NT2/D1 (cell line): ENCODE data around the gene LMOD3.
A peak's percentile ranks its signal among the peaks of the same experiment; 100 is the strongest.

ENCODE experiments used
- DNase-seq: peaks from one replicate; pipeline ENCODE4 v3.0.0-alpha.2; 2011; ENCODE audit warnings: low read depth, low spot score
- H3K27me3 ChIP-seq: 2 replicates; pipeline ENCODE4 v1.6.0; 2011; ENCODE audit warnings: mild to moderate bottlenecking; ENCODE audit not compliant: insufficient read length, insufficient read depth
- H3K36me3 ChIP-seq: 2 replicates; pipeline ENCODE4 v1.6.1; 2011; ENCODE audit warnings: mild to moderate bottlenecking, low read length, mixed read lengths; ENCODE audit not compliant: insufficient read depth, insufficient read length
- H3K4me1 ChIP-seq: 2 replicates; pipeline ENCODE4 v1.5.1; 2011; ENCODE audit not compliant: insufficient read depth, insufficient read length
- H3K4me3 ChIP-seq: 2 replicates; pipeline ENCODE4 v1.5.1; 2011; ENCODE audit warnings: low read depth; ENCODE audit not compliant: insufficient read length
- H3K9ac ChIP-seq: 2 replicates; pipeline ENCODE4 v1.6.0; 2011; ENCODE audit warnings: low read depth; ENCODE audit not compliant: insufficient read length
- H3K9me3 ChIP-seq: 2 replicates; pipeline ENCODE4 v1.5.1; 2011; ENCODE audit warnings: mild to moderate bottlenecking, low read length; ENCODE audit not compliant: insufficient read depth
- SUZ12 ChIP-seq: IDR thresholded peaks from 2 replicates; pipeline ENCODE4 v1.6.1; 2011; ENCODE audit not compliant: insufficient read length, insufficient read depth; ENCODE audit errors: extremely low read depth
- YY1 ChIP-seq: IDR thresholded peaks from 2 replicates; pipeline ENCODE4 v1.6.1; 2011; ENCODE audit not compliant: insufficient read length, insufficient read depth
- ZNF274 ChIP-seq: IDR thresholded peaks from 2 replicates; pipeline ENCODE4 v1.6.1; 2011; ENCODE audit warnings: mild to moderate bottlenecking, low read depth, low read length

LMOD3 gene

DNA sequence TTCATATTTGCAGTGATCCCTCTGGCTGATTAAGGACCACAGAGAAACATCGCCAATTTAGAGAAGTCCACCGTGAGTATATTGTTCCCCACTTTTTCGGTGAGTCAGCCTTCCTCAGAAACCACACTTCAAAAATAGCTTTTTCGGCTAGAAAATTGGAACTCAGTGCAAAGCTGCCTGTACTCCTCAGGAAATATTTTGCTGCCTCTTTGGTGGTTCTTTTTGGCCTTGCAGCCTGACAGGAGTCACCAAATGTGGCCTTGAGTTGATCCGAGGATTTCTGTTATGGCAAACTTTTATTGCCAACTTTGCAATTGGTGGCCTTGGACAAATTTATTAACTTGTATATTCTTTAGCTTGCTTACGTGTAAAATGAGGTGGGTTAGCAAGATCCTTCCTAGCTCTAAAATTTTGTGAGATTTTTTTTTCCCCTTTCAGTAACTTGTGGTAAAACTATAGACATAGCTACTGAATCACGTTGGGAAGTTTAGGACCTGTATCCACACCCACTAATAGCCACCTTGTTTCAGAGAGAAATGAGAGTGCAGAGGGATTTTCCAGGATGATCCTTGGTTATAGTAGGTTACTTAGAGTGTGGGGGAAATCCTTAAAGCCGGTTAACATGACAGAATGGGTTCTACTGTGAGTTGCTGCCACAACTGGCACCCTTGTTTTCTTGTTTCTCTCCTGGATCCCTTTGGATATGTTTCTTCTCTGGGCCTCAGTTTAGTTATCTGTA lies 27.8 kb downstream of the LMOD3 start:
- TF ChIP-seq ZNF274 (no peak), YY1 (no peak), SUZ12 (no peak)
- peaks cover 8% of the 10 kb centered on the region for H3K36me3 ChIP-seq
- H3K4me3 ChIP-seq, result no peak overlapping the region
- DNase-seq, result no peak
- H3K27me3 ChIP-seq, result no peaks in the 10 kb centered on the region
- no peak overlapping the region for H3K9ac ChIP-seq
- no peaks in the 10 kb centered on the region for H3K4me1 ChIP-seq
- H3K9me3 ChIP-seq, result no peaks in the 10 kb centered on the region

DNA sequence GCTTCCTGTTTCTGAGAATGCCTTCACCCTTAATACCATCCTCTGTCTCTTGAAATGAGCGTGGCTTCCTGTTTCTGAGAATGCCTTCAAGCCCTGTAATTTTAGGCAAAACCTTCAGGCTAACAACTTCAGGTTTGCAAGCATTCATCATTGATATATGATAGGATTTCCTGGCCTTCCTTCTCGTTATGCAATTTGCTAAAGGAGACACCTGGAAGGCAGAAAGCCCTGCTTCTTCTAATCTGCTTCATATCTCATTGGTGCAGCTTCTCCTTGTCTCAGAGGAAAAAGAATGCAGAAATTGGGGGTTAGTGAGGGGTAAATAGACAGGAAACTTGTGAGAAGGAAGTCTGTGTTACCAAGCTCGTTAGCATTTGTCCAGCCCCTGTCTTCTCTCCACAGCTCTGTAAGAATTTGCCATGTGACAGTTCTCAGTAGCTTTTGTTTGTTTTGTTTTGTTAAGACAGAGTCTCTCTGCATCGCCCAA lies 30.3 kb downstream of the LMOD3 start:
- DNase-seq, result no peak
- no peak overlapping the region for H3K4me3 ChIP-seq
- TF ChIP-seq SUZ12, result no peak
- no peak for TF ChIP-seq YY1
- TF ChIP-seq ZNF274, result no peak
- H3K4me1 ChIP-seq, result no peaks in the 10 kb centered on the region
- no peaks in the 10 kb centered on the region for H3K27me3 ChIP-seq
- H3K9ac ChIP-seq, result no peak overlapping the region
- no peaks in the 10 kb centered on the region for H3K9me3 ChIP-seq
- H3K36me3 ChIP-seq, result peaks cover 7% of the 10 kb centered on the region

DNA sequence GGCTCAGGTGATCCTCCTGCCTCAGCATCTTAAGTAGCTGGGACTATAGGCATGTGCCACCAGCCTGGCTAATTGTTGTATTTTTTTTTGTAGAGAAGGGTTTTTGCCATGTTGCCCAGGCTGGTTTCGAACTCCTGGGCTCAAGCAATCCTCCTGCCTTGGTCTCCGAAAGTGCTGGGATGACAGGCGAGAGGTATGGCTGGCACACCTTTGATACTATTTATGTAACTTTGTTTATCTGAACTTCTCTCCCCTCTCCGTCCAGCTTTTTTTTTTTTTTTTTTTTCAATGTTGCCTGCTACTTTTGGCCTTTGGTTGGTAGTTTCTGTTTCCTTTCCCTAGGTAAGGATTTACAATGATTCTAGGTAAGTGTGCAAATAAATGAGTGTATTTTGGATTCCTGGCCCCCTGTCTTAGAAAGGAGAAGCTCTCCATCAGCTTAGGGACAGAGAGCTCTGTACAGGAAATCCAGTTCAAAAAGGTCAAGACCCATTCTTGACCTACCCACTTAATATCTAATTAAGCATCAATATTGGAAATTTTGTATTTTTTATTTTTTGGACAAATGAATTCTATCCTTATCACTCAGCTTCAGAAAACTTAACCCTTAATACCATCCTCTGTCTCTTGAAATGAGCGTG lies 30.9 kb downstream of the LMOD3 start:
- Histone ChIP-seq H3K27me3 (no peaks in the 10 kb centered on the region), H3K36me3 (peaks cover 7% of the 10 kb centered on the region), H3K9ac (no peak overlapping the region), H3K4me1 (no peaks in the 10 kb centered on the region), H3K4me3 (no peak overlapping the region), H3K9me3 (no peaks in the 10 kb centered on the region)
- TF ChIP-seq ZNF274 (no peak), SUZ12 (no peak), YY1 (no peak)
- no peak for DNase-seq

DNA sequence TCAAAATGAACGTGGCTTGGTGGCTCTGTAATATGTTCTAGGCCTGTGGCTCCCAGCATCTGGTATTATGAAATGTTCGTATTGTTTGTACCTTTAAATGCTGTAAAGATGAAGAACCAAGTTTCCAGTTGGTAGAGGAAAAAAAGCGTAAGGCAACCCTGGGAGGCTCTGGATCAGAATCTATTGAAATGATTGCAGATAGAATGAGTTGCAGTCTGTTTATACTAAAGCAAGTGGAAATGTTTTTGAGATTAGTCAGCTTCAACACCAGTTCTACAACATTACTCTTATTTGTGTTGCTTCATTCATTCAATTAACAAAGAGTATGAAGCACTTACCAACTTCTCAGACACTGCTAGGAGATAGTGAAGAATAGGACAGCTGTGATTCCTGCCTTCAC lies 32.4 kb downstream of the LMOD3 start:
- peaks cover 7% of the 10 kb centered on the region for H3K36me3 ChIP-seq
- no peaks in the 10 kb centered on the region for H3K4me1 ChIP-seq
- no peak for DNase-seq
- no peaks in the 10 kb centered on the region for H3K9me3 ChIP-seq
- H3K27me3 ChIP-seq, result no peaks in the 10 kb centered on the region
- TF ChIP-seq SUZ12, result no peak
- TF ChIP-seq ZNF274, result no peak
- TF ChIP-seq YY1, result no peak
- H3K9ac ChIP-seq, result no peak overlapping the region
- H3K4me3 ChIP-seq, result no peak overlapping the region

DNA sequence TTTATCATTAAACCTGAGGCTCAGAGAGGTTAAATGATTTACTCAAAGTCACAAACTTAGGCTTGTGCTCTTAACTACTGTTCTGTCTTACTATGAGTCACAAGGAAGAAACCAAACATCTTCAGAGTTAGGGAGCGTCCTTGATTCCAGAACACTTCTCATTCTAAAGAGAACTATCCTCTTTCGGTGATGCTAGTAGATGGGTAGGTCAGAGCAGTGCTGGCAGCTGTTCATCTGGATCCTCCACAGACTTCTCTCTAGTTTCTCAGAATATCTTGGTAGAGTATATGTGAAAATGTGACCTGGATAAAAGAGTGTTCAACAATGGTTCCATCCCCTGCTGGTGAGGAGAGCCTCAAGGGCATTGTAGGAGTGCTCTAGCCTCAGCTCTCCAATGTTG lies 34.3 kb downstream of the LMOD3 start:
- Histone ChIP-seq H3K4me1 (no peaks in the 10 kb centered on the region), H3K9ac (no peak overlapping the region), H3K4me3 (no peak overlapping the region), H3K27me3 (no peaks in the 10 kb centered on the region), H3K9me3 (no peaks in the 10 kb centered on the region), H3K36me3 (peaks cover 7% of the 10 kb centered on the region)
- TF ChIP-seq SUZ12, result no peak
- no peak for TF ChIP-seq ZNF274
- no peak for DNase-seq

DNA sequence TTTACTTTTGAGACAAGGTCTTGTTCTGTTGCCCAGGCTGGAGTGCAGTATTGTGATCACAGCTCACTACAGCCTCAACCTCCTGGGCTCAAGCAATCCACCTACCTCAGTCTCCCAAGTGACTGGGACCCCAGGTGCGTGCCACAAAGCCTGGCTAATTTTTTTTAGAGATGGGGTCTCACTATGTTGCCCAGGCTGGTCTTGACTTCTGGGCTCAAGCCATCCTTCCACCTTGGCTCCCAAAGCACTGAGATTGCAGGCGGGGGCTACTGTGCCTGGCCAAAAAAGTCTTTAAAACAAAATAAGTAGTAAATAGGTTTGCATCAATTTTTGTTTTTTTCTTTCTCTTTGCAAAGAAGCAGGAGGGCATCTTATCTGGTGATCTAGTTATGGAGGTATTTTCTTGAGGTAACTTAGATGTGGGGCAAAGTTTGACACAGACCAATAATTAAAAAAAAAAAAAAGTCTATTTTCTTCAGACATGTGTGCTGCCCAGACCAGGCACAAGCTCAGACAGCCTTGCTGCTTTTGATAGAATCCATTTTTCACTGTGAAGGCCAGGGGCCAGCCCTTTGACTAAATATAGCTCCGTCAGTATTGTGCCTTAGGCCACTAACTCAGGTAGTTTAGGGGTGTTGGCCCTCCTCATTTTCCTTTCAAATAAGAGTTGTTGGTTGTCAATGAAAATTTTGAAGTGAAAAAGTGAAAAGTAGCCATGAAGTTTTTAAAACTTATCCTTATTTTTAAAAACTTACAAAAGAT lies 35.2 kb downstream of the LMOD3 start:
- peaks cover 7% of the 10 kb centered on the region for H3K36me3 ChIP-seq
- H3K9ac ChIP-seq, result no peak overlapping the region
- DNase-seq, result no peak
- no peaks in the 10 kb centered on the region for H3K27me3 ChIP-seq
- no peaks in the 10 kb centered on the region for H3K4me1 ChIP-seq
- no peak overlapping the region for H3K4me3 ChIP-seq
- no peaks in the 10 kb centered on the region for H3K9me3 ChIP-seq
- TF ChIP-seq SUZ12 (no peak), YY1 (no peak), ZNF274 (no peak)

DNA sequence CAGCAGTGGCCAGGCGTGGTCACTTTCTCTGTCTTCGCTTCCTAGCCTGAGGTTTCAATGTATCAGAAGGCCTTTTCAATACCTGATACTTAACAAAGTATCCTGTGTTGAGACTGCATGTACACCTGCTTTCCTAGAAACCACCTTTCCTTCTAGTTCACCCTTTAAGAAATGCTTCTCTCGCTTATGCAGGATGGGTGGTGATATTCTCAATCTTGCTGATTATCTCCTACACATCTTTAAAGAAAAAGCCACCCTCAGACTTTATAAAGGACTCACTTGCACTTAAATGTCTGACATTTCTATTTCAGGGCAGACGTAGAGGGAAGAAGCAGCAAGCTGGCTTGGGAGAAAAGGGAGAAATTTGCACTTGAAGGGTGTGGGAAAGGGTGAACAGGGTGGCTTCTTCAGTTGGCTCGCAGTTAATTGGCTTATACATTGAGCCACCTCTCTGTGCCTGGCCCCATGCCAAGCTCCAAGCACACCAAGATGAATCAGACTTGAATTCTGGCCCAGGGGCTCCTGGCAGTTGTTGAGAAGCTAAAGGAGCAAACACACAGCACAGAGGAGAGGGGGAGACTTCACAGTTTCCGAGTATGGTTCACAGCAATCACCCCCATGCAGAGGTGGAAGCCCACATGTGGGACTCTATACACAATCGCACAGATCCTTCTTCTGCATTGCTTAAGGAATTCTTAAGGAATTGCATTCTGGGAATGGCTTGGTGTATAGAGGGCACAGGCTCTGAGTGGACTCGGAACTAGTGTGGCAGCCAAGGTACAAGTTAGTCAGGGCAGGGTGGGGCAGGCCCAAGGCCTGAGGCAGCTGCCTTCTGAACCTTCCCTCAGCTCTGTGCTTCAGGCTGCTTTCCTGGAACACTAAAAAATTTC lies 36.3 kb downstream of the LMOD3 start:
- no peak for DNase-seq
- Histone ChIP-seq H3K9ac (peak overlapping the region; percentile 81), H3K4me1 (no peaks in the 10 kb centered on the region), H3K9me3 (no peaks in the 10 kb centered on the region), H3K27me3 (no peaks in the 10 kb centered on the region), H3K36me3 (peaks cover 7% of the 10 kb centered on the region), H3K4me3 (peak overlapping the region; percentile 82)
- TF ChIP-seq SUZ12, result no peak
- no peak for TF ChIP-seq YY1
- no peak for TF ChIP-seq ZNF274
